SU-DHL-6 (cell line): ENCODE results near the gene ACSL6.

Source experiments
- EZH2phosphoT487 ChIP-seq: fragments of 200-600 bp; sonication (generic), shearing (Covaris generic); conservative IDR thresholded peaks from 2 replicates; pipeline ENCODE4 v1.6.1; 2018; ENCODE audit warnings: mild to moderate bottlenecking, antibody characterized with exemption, low read length, moderate library complexity, mixed read lengths
- TF ChIP-seq, protein P1 (sequence below): fragments of 200-600 bp; sonication (generic); IDR thresholded peaks from one replicate; pipeline ENCODE4 v1.5.1; 2017; ENCODE audit warnings: antibody characterized with exemption, mild to moderate bottlenecking, low read length, moderate library complexity; ENCODE audit not compliant: insufficient read depth, poor library complexity, severe bottlenecking

DNA sequence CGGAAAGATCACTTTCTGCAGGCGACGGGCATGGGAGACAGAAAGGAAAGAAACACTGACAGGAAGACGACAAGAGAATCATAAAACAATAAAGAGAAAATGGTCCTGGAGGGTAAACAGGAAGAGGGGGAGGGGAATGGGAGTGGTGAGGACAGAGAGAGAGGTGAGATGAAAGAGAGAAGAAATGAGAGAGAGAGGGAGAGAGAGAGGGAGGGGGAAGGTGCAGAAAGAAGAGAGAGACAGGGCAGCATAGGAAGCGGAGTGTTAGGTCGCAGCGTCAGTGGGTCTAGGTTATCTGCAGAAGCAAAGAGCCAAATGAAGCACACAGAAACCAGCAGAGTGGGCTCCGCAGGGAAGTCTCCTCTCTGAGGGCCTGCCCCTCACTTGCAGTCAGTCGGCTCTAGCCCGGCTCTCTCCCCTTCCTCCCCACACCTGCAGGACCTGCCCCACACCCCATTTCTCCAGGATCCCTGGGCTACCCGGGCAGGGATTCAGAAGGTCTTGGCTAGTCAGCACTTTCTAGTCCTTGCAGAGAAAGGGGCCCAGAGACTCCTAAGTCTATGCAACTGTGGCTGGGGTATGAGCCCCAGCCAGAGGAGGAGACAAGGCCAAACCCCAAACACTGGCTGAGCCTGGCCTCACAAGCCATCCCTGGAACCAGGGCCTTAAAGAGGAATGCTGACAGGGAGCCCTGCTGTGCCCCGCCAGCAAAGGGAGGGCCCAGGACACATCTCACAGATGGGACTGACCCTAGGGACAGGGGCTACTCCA lies 36.3 kb downstream of the ACSL6 start:
- TF ChIP-seq, protein P1, sequence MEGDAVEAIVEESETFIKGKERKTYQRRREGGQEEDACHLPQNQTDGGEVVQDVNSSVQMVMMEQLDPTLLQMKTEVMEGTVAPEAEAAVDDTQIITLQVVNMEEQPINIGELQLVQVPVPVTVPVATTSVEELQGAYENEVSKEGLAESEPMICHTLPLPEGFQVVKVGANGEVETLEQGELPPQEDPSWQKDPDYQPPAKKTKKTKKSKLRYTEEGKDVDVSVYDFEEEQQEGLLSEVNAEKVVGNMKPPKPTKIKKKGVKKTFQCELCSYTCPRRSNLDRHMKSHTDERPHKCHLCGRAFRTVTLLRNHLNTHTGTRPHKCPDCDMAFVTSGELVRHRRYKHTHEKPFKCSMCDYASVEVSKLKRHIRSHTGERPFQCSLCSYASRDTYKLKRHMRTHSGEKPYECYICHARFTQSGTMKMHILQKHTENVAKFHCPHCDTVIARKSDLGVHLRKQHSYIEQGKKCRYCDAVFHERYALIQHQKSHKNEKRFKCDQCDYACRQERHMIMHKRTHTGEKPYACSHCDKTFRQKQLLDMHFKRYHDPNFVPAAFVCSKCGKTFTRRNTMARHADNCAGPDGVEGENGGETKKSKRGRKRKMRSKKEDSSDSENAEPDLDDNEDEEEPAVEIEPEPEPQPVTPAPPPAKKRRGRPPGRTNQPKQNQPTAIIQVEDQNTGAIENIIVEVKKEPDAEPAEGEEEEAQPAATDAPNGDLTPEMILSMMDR = no peak
- TF ChIP-seq EZH2phosphoT487 = no peak
